NCI-H748 treated with DMSO at 0.1 percent for 48 hours (cell line): Measurements from ENCODE around the gene LHFPL2.
A peak's percentile ranks its signal among the peaks of the same experiment; 100 is the strongest.

ENCODE experiments used
- DNase-seq: peaks from one replicate; lab custom pipeline; 2025; lab: John Stamatoyannopoulos, UW

The LHFPL2 gene

GRCh38 chr5:78544561-78545201 is 103.9 kb downstream of the LHFPL2 start:
- no peak for DNase-seq

DNA sequence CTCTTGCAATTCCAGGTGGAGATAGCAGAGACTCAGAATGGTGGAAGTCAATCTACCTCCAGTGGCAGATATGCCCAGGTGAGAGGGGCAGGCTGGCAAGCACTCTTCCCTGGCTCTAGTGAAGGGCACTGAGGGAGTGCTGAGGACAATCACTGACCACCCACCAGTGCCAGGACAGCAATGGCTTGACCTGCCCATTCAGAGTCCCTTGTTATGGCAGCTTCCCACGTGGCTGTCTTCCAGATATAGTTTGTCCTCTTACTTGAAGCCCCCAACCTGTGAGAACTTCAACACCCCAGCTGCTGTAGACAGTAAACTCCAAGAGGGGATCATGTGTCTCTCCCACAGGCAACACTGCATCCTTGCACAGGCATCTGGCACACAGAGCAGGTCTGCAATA is 104.7 kb downstream of the LHFPL2 start:
- no peak for DNase-seq

GRCh38 chr5:78543292-78543691 is 105.3 kb downstream of the LHFPL2 start:
- no peak for DNase-seq

DNA sequence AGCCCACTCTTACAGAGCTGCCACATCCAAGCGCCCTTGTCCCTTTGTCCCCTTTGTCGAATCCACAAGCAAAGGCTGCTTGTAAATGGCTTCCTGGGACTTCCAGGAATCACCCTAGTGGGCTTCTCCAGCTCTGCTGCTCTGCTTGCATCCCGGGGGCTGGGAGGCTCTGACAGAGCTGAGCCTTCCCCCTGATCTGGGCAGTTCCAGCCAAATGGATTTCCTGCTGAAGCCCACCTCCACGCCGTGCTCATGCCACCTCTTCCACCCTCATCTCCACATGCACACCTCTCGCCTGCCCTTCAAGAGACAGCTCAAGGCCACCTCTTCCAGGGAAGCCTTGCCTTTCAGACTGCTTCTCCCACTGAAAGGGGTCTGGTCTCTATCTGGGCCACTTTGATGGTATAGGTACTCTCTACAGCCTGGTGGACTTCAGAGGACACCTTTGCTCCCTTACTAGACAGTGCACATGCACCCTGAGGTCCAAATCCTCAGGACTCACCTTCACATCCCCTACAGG is 106.2 kb downstream of the LHFPL2 start:
- no peak for DNase-seq

DNA sequence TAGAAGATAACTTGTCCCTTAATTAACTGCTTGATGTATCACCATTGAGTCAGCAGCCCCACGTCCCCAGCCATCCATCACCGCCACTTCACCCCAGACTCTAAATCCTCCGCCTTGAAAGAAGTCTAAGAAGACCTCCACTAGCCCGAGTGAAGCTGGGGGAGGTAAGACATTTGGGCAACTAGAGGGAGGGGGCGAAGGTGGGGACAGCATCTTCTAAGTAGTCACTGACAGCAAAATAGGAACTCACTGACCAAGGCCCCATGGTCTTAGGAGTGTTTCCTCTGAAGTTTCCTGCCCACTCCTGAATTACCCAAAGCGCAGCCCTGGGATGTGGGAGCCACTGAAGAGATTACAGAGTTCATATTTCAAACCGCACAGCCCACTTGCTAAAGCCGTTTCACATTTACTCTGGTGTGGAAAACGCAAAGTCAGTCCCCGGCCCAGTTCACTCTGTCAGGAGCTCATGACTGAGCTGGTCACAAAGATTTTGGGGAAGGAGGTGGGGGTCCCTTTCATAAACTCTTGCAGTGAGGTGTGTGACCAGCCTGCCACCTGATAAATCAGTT is 107.4 kb downstream of the LHFPL2 start:
- no peak for DNase-seq

DNA sequence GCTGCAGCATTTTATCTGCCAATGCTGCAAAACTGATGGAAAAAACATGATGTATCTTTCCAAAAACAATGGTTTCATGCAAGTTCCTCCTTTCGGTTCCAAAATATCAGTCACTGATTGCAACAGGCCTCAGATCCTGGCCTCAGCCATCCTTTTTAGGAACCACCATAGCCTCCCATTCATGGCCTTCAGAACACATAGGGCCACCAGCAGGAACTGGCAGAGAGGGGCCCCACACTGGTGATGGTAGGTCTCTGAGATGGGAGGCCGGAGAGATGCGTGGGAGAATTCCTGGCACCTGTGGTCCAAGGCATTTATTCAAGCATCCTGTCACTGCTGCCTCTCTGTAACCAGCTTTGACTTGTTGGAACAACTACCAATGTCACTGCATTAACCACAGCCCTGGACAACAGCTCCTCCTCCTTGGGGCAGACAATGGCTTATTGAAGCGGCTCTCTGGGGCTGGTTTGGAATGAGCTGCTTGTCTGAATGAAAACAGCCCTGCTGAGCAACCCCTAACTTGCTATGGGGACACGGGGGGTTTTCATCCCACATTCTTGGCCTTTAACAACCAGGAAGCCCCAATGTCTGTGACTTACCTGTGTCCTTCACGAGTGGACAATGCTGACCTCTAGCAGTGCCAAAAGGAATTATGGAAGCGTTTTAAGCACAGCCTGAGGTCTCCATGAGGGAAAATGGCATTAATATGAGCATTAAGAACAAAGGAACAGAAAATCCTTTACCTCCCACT is 108.1 kb downstream of the LHFPL2 start:
- DNase-seq, result no peak

DNA sequence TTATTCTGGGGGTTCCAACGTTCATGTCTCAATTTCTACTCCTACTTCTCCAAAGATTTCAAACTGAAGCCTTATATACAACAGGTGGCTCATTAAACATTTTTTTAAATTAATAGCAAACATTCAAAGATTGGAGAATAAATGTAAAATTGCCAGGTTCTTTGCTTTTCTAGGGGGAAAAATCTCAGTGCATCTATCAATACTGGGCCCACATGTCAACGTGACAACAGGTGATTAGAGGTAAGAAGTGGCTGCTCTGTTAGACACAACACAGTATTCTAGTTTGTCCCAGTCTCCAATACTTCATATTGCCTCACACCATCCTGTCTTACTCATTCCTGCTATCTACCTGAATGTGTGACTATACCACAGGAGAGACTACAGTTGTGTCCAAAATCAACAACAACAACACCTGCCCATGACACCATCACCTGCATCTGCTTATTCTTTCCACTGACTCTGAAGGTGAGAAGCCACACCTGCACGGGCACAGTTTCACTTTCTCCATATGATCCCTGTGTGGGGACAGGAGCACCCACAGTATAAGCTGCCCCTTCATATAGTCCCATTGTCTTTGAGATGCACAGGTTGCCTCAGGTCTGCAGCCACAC is 110.2 kb downstream of the LHFPL2 start:
- DNase-seq, result no peak

DNA sequence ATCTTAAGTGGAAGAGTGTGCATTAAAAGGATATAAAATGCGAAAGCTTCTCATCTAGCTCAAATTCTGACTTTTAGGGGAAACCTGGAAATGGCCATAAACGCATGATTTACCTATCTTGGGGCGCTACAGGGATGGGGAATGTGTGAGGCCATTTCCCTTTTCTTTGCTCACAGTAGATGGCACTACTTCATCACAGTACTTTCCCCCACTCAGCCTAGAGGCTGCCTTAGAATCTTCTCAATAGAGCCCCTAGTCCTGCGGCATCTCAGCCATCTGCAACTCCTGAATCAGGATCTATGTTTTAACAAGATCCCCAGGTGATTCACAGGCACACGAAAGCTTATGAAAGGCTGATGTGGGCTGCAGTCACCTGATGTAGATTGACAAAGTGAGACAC is 110.8 kb downstream of the LHFPL2 start:
- DNase-seq, result peak; percentile 17

DNA sequence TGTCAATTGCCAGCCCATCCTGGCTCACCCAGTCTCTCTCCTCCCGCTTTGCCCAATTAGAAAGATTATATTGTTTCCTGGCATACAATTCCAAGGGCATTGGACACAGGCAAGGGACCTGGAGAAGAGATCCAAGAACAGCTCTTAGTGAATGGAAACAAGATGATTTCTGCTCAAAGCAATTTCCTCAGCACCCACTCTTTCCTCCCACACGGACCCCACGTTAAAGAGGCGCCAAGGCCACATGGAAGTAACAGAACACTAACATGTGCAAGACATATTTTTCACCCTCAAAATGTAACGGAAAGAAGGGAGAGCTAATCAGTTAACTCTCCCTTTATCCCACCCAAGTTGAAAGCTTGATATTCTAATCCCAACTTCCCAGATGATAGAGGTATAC is 111.2 kb downstream of the LHFPL2 start:
- no peak for DNase-seq

GRCh38 chr5:78536661-78537196 is 111.8 kb downstream of the LHFPL2 start:
- DNase-seq, result no peak

DNA sequence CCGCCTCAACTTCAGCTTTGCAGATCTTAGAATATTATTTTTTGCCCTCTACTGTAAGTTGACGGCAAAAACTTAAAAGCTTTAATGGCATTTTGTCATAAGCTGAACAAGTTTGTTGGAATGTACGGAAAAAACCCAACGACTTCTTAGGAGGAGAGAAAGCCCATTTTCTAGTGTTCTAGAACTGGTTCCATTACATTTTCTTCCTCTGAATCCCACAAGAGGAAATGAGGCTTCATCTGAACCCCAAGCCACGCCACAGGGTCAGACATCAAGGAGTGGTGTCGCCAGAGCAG is 113.7 kb downstream of the LHFPL2 start:
- DNase-seq, result no peak

GRCh38 chr5:78534148-78534904 is 114.2 kb downstream of the LHFPL2 start:
- DNase-seq, result no peak

DNA sequence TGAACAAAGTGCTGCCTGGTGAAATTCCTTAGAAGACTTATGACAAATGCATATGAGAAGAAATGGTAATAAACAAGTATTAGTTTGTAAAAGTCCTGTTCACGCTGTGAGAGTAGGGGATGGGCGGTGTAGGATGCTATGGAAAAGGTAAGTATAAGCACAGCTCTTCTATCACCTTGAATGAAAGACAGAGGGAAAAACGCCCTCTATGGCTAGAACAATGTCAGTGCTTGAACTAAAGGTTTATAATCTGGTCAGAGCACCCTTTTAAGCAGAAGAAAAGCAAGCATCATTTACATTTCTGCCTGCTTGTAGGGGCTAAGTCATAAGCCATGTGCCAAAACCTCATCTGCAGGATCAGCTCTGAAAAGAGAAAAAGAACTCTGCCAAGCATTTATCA is 115.2 kb downstream of the LHFPL2 start:
- DNase-seq, result no peak

DNA sequence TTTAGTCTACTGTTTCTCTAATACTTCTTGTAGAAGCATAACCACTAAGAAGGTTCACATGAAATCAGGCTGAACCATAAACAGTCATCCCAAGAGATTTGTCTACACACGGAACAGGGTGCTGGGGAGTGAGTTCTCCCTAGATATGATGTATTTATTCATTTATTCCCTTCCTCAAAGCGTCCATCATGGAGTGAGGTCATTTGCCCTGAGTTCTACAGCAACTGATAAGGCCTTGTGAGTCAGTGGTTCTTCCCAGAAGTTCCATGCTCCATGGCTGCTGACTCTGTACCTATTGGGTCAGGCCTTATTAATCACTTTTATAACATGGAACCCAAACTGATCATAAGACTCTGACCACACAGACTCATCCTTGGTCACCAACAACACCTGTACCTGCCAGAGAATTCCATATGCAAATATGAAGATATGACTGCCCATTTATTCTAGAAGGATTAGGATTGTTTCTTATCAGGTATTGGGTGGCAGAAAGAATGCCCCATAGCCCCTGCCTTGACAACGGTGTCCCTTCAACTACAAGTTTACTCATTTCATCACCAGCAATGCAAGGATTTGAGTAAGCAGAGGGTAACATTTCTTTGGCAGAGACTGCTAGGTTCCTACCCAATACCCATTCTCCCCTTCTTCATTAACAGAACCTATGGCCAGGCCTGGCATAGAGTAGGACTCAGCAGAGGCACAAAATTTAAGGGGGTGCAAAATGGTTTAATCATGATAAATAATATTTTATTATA is 118.1 kb downstream of the LHFPL2 start:
- no peak for DNase-seq

DNA sequence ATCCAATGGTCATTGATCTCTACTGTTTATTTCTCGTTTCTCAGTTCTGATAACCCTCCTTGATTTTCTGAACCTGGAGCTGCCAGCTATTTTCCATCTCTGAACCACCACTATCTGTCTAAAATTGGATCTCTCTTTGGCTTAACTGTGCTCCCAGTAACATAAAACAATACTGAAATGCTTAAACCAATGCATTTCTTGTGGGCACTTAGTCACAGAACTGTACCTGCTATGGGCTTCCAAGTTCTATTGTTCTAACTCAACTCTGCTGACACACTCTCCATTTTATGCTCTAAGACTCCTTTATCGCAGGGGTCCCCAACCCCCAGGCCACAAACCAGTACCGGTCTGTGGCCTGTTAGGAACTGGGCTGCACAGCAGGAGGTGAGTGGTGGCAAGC is 120.6 kb downstream of the LHFPL2 start:
- DNase-seq, result no peak

GRCh38 chr5:78527054-78527859 is 121.3 kb downstream of the LHFPL2 start:
- DNase-seq, result no peak

DNA sequence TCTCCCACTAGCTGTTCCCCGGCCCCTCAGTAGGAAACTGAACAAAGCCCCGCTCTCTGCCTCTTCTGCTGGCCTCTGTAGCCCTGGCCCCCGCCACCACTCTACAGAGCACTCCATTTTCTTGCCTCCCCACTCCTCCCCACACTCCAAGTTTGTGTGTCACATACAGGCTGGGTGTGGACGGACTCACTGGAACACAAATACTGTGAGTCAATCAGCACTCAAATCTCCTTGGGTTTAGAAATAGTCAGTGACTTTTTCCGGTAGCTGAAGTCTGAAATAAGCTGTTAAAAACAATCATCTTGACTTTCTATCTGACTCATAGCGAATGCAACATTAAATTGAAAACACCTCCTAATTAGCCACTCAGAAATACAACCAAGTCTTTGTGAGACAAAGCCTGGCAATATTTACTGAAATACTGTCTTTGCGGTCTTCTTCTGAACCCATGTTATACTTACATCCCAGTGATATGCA is 122.5 kb downstream of the LHFPL2 start:
- no peak for DNase-seq

DNA sequence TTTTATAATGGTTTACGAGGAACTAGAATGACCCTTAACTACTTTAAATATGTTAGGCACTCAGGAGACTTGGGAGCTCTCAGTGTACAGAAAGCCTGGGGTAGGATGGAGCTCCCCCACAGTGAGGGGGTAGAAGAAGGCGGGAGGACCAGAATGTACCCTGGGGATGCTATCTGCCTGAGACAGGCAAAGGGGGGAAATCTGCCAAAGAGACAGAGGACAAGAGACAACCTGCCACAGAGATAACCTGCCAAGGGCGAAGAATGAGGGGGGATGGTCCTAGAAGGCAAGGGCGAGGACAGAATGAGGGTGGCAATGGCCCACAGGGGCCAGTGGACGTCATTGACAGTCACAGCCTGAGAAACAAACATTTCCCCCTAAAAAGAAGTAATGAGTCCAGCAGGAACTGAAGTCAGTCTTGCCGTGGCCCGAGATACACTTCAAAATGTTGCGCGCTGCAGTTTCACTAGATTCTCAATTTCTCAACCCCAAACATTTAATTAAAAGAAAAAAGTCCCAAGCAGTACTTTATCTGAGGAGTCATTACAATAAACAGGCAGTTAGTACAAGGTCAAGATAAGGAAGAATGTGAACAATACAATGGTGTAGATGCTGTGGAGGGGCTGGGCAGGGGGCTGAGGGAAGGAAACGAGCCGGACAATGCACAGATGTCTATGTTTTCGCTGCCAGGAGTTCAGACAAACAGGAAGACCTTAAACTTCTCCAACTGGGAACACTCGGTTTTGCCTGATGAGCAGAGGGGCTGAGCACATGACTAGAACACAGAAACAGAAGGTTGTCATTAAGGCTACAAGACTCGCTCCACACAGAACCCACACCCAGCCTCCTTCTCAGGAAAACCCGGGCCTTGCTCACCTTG is 125.0 kb downstream of the LHFPL2 start:
- DNase-seq, result no peak
